Liver (tissue), 9 donors: ENCODE measurements around the gene ZNF813. TPM values are rescaled to one million over a fixed set of nuclear protein-coding genes. Genes with fewer than 3 reads are reported as not detected.

ENCODE experiments used
- DNase-seq: peaks from one replicate; pipeline ENCODE4 v3.0.0-alpha.2; 2017; ENCODE audit warnings: low spot score
- H3K27ac ChIP-seq, 2 donors: one replicate each; pipeline ENCODE4 v1.7.0; 2013; ENCODE audit warnings: inconsistent platforms in 2 of 2, low read length in 2 of 2, control low read depth in 1 of 2, low read depth in 1 of 2, mild to moderate bottlenecking in 1 of 2
- H3K27me3 ChIP-seq, 4 donors: one replicate each; pipeline versions ENCODE4 v1.6.1 to v1.7.0; 2013; ENCODE audit warnings: low read length in 3 of 4, inconsistent platforms in 1 of 4, mild to moderate bottlenecking in 1 of 4, moderate library complexity in 1 of 4; ENCODE audit not compliant: control insufficient read depth in 4 of 4, insufficient read depth in 4 of 4
- H3K36me3 ChIP-seq, 4 donors: one replicate each; pipeline versions ENCODE4 v1.6.1 to v1.7.0; 2013; ENCODE audit warnings: low read length in 3 of 4, mild to moderate bottlenecking in 3 of 4, low read depth in 1 of 4, moderate library complexity in 1 of 4; ENCODE audit not compliant: control insufficient read depth in 4 of 4, insufficient read depth in 3 of 4
- H3K4me1 ChIP-seq, 4 donors: one replicate each; pipeline versions ENCODE4 v1.6.1 to v1.7.0; 2013; ENCODE audit warnings: low read length in 3 of 4, mild to moderate bottlenecking in 3 of 4, moderate library complexity in 1 of 4; ENCODE audit not compliant: control insufficient read depth in 4 of 4, insufficient read depth in 4 of 4
- H3K4me3 ChIP-seq, 3 donors: one replicate each; pipeline versions ENCODE4 v1.6.1 to v1.7.0; 2013; ENCODE audit warnings: low read length in 3 of 3, control low read depth in 1 of 3, low read depth in 1 of 3, mild to moderate bottlenecking in 1 of 3
- H3K9ac ChIP-seq, 2 donors: one replicate each; pipeline ENCODE4 v1.7.0; 2013; ENCODE audit warnings: low read length in 2 of 2, mild to moderate bottlenecking in 2 of 2, moderate library complexity in 2 of 2, control low read depth in 1 of 2, low read depth in 1 of 2
- H3K9me3 ChIP-seq, 4 donors: one replicate each; pipeline versions ENCODE4 v1.6.1 to v1.7.0; 2013; ENCODE audit warnings: low read length in 3 of 4; ENCODE audit not compliant: control insufficient read depth in 4 of 4
- EGR1 ChIP-seq, 2 donors: IDR thresholded peaks; 2 replicates each; pipeline ENCODE4 v1.6.1; 2016 to 2018; ENCODE audit warnings: antibody characterized with exemption in 2 of 2, low read depth in 2 of 2
- FOXA1 ChIP-seq: IDR thresholded peaks from 2 replicates; pipeline ENCODE4 v1.6.1; 2016; ENCODE audit warnings: antibody characterized with exemption
- FOXA2 ChIP-seq: IDR thresholded peaks from 2 replicates; pipeline ENCODE4 v1.6.1; 2016; ENCODE audit warnings: antibody characterized with exemption
- GABPA ChIP-seq, 2 donors: IDR thresholded peaks in 1 of 2; conservative IDR thresholded peaks in 1 of 2; 2 replicates each; pipeline ENCODE4 v1.6.1; 2016; ENCODE audit warnings: antibody characterized with exemption in 2 of 2, mild to moderate bottlenecking in 1 of 2, moderate library complexity in 1 of 2
- HNF4A ChIP-seq, 2 donors: conservative IDR thresholded peaks; 2 replicates each; pipeline ENCODE4 v1.6.1; 2016; ENCODE audit warnings: antibody characterized with exemption in 2 of 2, mild to moderate bottlenecking in 2 of 2
- HNF4G ChIP-seq: IDR thresholded peaks from 2 replicates; pipeline ENCODE4 v1.6.1; 2016; ENCODE audit warnings: antibody characterized with exemption
- JUND ChIP-seq, 2 donors: IDR thresholded peaks; 2 replicates each; pipeline ENCODE4 v1.6.1; 2016; ENCODE audit warnings: antibody characterized with exemption in 2 of 2
- NR2F2 ChIP-seq: IDR thresholded peaks from 2 replicates; pipeline ENCODE4 v1.6.1; 2016; ENCODE audit warnings: antibody characterized with exemption
- RAD21 ChIP-seq, 2 donors: IDR thresholded peaks; 2 replicates each; pipeline ENCODE4 v1.6.1; 2016; ENCODE audit warnings: antibody characterized with exemption in 2 of 2, mild to moderate bottlenecking in 2 of 2
- RXRA ChIP-seq, 2 donors: IDR thresholded peaks; 2 replicates each; pipeline ENCODE4 v1.6.1; 2017 to 2018; ENCODE audit warnings: antibody characterized with exemption in 2 of 2, mild to moderate bottlenecking in 1 of 2
- SP1 ChIP-seq: IDR thresholded peaks from 2 replicates; pipeline ENCODE4 v1.6.1; 2018; ENCODE audit warnings: antibody characterized with exemption, mild to moderate bottlenecking
- TAF1 ChIP-seq: conservative IDR thresholded peaks from 2 replicates; pipeline ENCODE4 v1.6.1; 2016; ENCODE audit warnings: antibody characterized with exemption, mild to moderate bottlenecking
- YY1 ChIP-seq: IDR thresholded peaks from 2 replicates; pipeline ENCODE4 v1.6.1; 2016; ENCODE audit warnings: antibody characterized with exemption, mild to moderate bottlenecking
- WGBS: extraction: QIAGEN DNeasy Blood & Tissue Kit; methylation state at CpG from one replicate; pipeline ENCODE4 v1.1.7; 2013; 5-methylcytosine and 5-hydroxymethylcytosine counted together
- polyA plus RNA-seq, 2 donors: library from polyadenylated mRNA; stranded (reverse) in 1 of 2; unstranded in 1 of 2; fragments of 200-250 nt in 1 of 2; fragments of >200 nt in 1 of 2; fragmentation: Nextera tagmentation in 1 of 2; extraction: Ambion mirVana in 1 of 2; gene quantifications; one replicate each; pipeline versions ENCODE4 v1.2.1 to v1.2.3, GENCODE V29; 2013 to 2015
- total RNA-seq, 2 donors: library from RNA; depleted of rRNA; stranded (reverse); fragments of >200 nt; gene quantifications; one replicate each; pipeline ENCODE4 v1.2.3, GENCODE V29; 2014
- TF ChIP-seq, protein P1 (sequence below): fragments of 150-350 bp; IDR thresholded peaks from 2 replicates; pipeline ENCODE4 v1.5.1; 2017; ENCODE audit warnings: improper control_type of control experiment, low read depth, low read length; ENCODE audit not compliant: missing input control
- TF ChIP-seq, protein P2 (sequence below): IDR thresholded peaks from 2 replicates; pipeline ENCODE4 v1.6.1; 2016; ENCODE audit warnings: antibody characterized with exemption
- TF ChIP-seq, protein P3 (sequence below): IDR thresholded peaks from 2 replicates; pipeline ENCODE4 v1.6.1; 2016; ENCODE audit warnings: antibody characterized with exemption, mild to moderate bottlenecking
- TF ChIP-seq, protein P4 (sequence below): IDR thresholded peaks from 2 replicates; pipeline ENCODE4 v1.6.1; 2016; ENCODE audit warnings: antibody characterized with exemption
- TF ChIP-seq, protein P5 (sequence below): IDR thresholded peaks from 2 replicates; pipeline ENCODE4 v1.6.1; 2016; ENCODE audit warnings: antibody characterized with exemption
- donor health status: healthy.
- donor health status: healthy.
- donor health status: healthy.
- donor health status: healthy.
- donor health status: healthy.

ZNF813 gene
- total and polyA plus RNA-seq, 4 donors, result 0.35 to 4.1 (median 1.2) TPM

DNA sequence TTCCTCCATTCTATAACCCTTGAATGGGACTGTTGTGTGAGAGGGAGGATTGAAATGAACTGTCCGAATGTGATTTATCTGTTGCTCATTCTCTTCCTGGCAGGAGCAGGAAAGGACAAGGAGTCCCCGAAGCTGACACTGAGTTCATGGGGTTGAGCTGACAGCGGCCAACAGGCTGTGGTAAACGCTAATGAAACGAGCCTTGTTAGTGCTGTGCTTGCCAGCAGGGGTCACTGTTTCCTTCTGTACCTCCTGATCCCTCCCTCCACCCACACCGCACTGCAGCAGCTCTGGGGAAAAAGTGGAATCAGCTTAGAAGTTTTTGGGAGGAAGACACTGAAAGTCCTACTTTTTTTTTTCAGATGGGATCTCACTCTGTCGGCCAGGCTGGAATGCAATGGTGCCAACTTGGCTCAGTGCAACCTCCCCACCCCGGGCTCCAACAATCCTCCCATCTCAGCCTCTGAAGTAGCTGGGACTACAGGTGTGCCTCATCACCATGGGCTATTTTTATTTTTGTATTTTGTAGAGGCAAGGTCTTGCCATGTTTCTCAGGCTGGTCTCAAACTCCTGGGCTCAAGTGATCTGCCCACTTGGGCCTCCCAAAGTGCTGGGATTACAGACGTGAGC, 42.5 kb upstream of the ZNF813 start:
- Histone ChIP-seq H3K4me3 (peak overlapping the region in 2 of 3 donors; percentile 1 to 2), H3K9ac (no peak overlapping the region), H3K4me1 (no peaks in the 10 kb centered on the region), H3K9me3 (peaks cover 2 to 6% (median 4%) of the 10 kb centered on the region in 4 donors), H3K27ac (peak overlapping the region in 1 of 2 donors; percentile 12), H3K36me3 (peaks cover 0 to 3% (median 0%) of the 10 kb centered on the region in 4 donors), H3K27me3 (no peaks in the 10 kb centered on the region)
- WGBS, result 32% methylated on average over 9 of the region's 9 CpGs
- TF ChIP-seq, protein P1, sequence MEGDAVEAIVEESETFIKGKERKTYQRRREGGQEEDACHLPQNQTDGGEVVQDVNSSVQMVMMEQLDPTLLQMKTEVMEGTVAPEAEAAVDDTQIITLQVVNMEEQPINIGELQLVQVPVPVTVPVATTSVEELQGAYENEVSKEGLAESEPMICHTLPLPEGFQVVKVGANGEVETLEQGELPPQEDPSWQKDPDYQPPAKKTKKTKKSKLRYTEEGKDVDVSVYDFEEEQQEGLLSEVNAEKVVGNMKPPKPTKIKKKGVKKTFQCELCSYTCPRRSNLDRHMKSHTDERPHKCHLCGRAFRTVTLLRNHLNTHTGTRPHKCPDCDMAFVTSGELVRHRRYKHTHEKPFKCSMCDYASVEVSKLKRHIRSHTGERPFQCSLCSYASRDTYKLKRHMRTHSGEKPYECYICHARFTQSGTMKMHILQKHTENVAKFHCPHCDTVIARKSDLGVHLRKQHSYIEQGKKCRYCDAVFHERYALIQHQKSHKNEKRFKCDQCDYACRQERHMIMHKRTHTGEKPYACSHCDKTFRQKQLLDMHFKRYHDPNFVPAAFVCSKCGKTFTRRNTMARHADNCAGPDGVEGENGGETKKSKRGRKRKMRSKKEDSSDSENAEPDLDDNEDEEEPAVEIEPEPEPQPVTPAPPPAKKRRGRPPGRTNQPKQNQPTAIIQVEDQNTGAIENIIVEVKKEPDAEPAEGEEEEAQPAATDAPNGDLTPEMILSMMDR, result peak; percentile 69
- TF ChIP-seq RAD21 (IDR thresholded peaks at IDR 0.05) (peak; percentile 71 to 78), RXRA (IDR thresholded peaks at IDR 0.05) (peak; percentile 73 to 81), HNF4A (conservative IDR thresholded peaks at IDR 0.05) (no peak), EGR1 (IDR thresholded peaks at IDR 0.05; ENCODE audit: low read depth in 2 of 2) (no peak), SP1 (peak; percentile 67), NR2F2 (peak; percentile 96), TAF1 (no peak)
- peak; percentile 73 for DNase-seq

DNA sequence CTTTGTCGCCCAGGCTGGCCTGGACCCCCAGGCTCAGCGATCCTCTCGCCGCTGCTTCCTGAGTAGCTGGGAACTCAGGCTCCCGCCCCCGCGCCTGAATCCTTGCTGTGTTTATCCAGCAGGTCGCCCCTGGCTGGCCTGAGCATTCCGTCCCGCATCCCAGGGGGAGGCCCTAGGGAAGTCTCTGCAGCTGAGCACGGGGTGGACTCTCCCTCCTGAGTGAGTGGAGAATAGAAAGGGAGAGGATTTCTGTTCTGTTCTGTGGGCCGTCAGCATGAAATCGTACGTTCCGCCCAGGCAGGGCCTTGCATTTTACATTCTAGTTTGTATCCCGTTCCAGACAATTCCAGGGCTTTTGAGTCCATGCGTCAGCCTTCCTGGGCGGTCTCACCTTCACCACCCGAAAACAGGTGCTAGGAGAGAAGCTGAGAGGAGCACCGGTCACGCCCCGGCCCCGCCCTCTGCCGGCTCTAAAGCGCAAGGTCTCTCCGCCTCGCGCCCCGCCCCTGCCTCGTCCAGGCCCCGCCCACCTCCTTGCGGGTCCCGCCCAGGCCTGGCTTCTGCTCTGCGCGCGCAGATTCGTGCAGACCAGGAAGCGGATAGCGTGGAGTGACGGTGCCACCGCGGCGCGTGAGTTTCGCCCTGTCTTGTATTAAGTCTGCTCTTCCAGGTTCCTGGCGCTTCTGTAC, 36.0 kb upstream of the ZNF813 start, which contains the start of gene ZNF761:
Gene ZNF761, plus strand, starts transcription at position 586 of the 689 bp plus-strand sequence. CDS start 15,285 bp downstream, outside the sequence.
- TF ChIP-seq, protein P2, sequence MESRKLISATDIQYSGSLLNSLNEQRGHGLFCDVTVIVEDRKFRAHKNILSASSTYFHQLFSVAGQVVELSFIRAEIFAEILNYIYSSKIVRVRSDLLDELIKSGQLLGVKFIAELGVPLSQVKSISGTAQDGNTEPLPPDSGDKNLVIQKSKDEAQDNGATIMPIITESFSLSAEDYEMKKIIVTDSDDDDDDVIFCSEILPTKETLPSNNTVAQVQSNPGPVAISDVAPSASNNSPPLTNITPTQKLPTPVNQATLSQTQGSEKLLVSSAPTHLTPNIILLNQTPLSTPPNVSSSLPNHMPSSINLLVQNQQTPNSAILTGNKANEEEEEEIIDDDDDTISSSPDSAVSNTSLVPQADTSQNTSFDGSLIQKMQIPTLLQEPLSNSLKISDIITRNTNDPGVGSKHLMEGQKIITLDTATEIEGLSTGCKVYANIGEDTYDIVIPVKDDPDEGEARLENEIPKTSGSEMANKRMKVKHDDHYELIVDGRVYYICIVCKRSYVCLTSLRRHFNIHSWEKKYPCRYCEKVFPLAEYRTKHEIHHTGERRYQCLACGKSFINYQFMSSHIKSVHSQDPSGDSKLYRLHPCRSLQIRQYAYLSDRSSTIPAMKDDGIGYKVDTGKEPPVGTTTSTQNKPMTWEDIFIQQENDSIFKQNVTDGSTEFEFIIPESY, result no peak
- TF ChIP-seq, protein P3, sequence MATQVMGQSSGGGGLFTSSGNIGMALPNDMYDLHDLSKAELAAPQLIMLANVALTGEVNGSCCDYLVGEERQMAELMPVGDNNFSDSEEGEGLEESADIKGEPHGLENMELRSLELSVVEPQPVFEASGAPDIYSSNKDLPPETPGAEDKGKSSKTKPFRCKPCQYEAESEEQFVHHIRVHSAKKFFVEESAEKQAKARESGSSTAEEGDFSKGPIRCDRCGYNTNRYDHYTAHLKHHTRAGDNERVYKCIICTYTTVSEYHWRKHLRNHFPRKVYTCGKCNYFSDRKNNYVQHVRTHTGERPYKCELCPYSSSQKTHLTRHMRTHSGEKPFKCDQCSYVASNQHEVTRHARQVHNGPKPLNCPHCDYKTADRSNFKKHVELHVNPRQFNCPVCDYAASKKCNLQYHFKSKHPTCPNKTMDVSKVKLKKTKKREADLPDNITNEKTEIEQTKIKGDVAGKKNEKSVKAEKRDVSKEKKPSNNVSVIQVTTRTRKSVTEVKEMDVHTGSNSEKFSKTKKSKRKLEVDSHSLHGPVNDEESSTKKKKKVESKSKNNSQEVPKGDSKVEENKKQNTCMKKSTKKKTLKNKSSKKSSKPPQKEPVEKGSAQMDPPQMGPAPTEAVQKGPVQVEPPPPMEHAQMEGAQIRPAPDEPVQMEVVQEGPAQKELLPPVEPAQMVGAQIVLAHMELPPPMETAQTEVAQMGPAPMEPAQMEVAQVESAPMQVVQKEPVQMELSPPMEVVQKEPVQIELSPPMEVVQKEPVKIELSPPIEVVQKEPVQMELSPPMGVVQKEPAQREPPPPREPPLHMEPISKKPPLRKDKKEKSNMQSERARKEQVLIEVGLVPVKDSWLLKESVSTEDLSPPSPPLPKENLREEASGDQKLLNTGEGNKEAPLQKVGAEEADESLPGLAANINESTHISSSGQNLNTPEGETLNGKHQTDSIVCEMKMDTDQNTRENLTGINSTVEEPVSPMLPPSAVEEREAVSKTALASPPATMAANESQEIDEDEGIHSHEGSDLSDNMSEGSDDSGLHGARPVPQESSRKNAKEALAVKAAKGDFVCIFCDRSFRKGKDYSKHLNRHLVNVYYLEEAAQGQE, result no peak
- no peak for TF ChIP-seq TAF1
- TF ChIP-seq NR2F2, result no peak
- peak; percentile 44 for TF ChIP-seq YY1
- TF ChIP-seq GABPA (IDR thresholded peaks at IDR 0.05 in 1 of 2, conservative IDR thresholded peaks at IDR 0.05 in 1 of 2), result peak in 1 of 2 donors; percentile 35
- peak in 1 of 2 donors; percentile 55 for TF ChIP-seq EGR1 (IDR thresholded peaks at IDR 0.05; ENCODE audit: low read depth in 2 of 2)
- no peak for TF ChIP-seq FOXA2
- TF ChIP-seq RXRA (IDR thresholded peaks at IDR 0.05), result no peak
- no peak for TF ChIP-seq HNF4G
- TF ChIP-seq SP1, result peak; percentile 68
- TF ChIP-seq FOXA1, result no peak
- TF ChIP-seq JUND (IDR thresholded peaks at IDR 0.05), result no peak
- TF ChIP-seq, protein P4, sequence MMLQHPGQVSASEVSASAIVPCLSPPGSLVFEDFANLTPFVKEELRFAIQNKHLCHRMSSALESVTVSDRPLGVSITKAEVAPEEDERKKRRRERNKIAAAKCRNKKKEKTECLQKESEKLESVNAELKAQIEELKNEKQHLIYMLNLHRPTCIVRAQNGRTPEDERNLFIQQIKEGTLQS, result no peak
- peak in 1 of 2 donors; percentile 16 for TF ChIP-seq RAD21 (IDR thresholded peaks at IDR 0.05)
- TF ChIP-seq, protein P5, sequence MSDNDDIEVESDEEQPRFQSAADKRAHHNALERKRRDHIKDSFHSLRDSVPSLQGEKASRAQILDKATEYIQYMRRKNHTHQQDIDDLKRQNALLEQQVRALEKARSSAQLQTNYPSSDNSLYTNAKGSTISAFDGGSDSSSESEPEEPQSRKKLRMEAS, result peak; percentile 30
- TF ChIP-seq, protein P1, result peak; percentile 46
- TF ChIP-seq HNF4A (conservative IDR thresholded peaks at IDR 0.05), result no peak
- Histone ChIP-seq H3K4me3 (peak within 1 kb of the TSS; percentile 63 to 72 (median 65)), H3K36me3 (peaks cover 0 to 15% (median 4%) of the 10 kb centered on the region in 4 donors), H3K27me3 (no peaks in the 10 kb centered on the region), H3K27ac (peak within 1 kb of the TSS; percentile 69 to 75), H3K9me3 (peaks cover 0 to 14% (median 3%) of the 10 kb centered on the region in 4 donors), H3K9ac (peak within 1 kb of the TSS; percentile 41 to 81), H3K4me1 (peaks cover 0 to 5% (median 2%) of the 10 kb centered on the region in 4 donors)
- WGBS, result 3% methylated on average over 46 of the region's 46 CpGs
- DNase-seq, result peak; percentile 99
